ENCODE data around the gene KRTAP5-7.

The KRTAP5-7 gene

DNA sequence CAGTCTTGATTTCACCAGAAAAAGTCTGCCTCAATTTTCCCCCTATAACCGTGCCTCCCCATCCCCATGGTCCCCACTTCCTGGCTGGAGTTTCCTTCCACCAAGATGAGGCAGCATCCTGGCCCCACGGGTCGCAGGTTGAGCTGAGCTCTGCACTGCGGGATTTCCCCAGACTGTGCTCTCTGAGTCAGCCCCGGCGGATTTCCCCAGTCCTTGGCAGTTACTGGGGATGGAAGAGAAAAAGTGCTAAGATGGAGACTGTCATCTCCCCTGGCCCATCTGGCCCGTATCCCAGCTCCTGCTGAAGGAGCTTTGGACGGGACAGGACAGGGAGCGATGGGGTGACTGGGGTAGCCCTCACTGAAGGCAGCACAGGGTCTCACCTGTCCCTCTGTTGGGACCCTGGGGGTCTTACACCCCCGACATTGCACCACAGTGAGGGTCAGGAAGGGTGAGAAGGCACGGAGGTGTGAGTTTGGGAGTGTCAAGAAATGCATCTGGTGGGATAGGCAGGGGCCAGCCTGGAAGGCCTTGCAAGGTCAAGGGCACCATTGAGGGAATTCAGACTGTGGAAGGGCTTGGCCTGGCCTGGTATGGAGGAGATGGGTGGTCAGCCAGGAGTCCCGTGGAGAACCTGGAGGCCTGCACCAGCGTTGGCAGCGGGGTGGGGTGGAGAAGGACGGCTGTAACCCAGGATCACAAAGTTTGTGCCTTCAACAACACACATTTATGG is 37.6 kb upstream of the KRTAP5-7 start:
- DNase-seq (ENCODE audit: low read depth): no peak
- in situ Hi-C loops (cut with HindIII; ENCODE audit: low sequenced_read_pairs): no loop called here
- no peak overlapping the region for H3K4me3 ChIP-seq (ENCODE audit: low read depth, low read length)

DNA sequence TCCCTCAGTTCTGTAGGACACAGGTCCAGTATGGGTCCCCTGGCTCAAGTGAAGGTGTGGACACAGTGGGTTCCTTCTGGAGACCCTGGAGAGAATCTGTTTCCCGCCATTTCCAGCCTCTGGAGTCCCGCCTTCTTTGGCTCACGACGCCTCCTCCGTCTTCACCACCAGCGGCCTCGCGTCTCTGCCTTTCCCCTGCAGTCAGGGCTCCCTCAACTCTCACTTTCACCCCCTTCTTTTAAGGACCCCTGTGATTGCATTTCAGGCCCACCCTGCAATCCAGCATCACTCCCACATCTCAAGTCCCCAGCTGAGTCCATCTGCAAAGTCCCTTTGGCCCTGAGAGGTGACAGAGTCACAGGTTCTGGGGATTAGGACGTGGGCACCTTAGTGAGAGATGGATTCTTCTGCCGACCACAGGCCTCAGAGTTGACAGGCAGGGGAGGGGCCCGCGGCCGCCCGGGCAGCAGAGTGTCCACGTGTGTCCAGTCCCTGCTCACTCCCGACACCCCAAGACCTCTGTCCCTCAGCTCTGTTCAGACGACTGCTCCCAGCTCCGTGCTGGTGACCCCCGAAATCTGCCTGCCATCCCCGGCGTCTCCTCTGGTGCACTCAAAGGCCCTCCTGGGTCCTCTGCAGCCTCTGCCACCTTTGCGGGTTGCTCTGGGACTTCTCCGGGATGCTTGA is 36.9 kb upstream of the KRTAP5-7 start:
- no peak for DNase-seq (ENCODE audit: low read depth)
- H3K4me3 ChIP-seq (ENCODE audit: low read depth, low read length): no peak overlapping the region
- in situ Hi-C loops (cut with HindIII; ENCODE audit: low sequenced_read_pairs): no loop called here
- TF ChIP-seq, protein P1, sequence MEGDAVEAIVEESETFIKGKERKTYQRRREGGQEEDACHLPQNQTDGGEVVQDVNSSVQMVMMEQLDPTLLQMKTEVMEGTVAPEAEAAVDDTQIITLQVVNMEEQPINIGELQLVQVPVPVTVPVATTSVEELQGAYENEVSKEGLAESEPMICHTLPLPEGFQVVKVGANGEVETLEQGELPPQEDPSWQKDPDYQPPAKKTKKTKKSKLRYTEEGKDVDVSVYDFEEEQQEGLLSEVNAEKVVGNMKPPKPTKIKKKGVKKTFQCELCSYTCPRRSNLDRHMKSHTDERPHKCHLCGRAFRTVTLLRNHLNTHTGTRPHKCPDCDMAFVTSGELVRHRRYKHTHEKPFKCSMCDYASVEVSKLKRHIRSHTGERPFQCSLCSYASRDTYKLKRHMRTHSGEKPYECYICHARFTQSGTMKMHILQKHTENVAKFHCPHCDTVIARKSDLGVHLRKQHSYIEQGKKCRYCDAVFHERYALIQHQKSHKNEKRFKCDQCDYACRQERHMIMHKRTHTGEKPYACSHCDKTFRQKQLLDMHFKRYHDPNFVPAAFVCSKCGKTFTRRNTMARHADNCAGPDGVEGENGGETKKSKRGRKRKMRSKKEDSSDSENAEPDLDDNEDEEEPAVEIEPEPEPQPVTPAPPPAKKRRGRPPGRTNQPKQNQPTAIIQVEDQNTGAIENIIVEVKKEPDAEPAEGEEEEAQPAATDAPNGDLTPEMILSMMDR (IDR thresholded peaks at IDR 0.05; ENCODE audit: low read depth, low read length, missing control alignments): no peak

More for the DNA sequence above, 37.6 kb upstream of the KRTAP5-7 start:
- TF ChIP-seq, protein P1 (IDR thresholded peaks at IDR 0.05; ENCODE audit: low read depth, low read length, missing control alignments): no peak

DNA sequence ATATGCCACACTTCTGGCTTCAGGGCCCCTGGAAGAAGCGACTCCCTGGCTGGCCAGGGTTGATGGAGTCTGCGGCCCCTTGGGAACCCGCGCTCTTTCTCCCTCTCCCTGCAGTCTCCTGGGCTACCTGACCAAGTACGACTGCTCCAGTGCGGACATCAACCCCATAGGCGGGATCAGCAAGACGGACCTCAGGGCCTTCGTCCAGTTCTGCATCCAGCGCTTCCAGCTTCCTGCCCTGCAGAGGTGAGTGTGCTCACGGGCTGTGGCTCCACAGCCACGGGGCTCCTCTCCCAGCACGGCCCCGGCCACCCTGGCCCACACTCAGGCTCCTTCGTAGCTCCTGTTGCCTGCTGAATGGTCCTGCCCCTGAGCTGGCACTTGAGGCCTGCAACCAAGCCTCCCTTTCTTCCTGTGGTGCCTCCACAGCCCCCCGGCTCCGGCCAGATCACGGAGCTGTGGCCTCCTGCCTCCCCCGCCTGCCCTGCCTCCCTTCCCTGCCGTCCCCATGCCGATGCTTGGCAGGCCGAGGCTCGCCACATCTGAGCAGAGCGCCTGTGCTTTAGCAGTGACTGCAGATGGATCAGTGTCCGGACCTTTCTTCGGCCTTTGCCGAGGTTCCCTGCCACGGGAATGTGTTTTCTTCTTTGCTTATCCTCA is 36.2 kb upstream of the KRTAP5-7 start:
- DNase-seq (ENCODE audit: low read depth): no peak
- in situ Hi-C loops (cut with HindIII; ENCODE audit: low sequenced_read_pairs): no loop called here
- TF ChIP-seq, protein P1 (IDR thresholded peaks at IDR 0.05; ENCODE audit: low read depth, low read length, missing control alignments): no peak
- no peak overlapping the region for H3K4me3 ChIP-seq (ENCODE audit: low read depth, low read length)

DNA sequence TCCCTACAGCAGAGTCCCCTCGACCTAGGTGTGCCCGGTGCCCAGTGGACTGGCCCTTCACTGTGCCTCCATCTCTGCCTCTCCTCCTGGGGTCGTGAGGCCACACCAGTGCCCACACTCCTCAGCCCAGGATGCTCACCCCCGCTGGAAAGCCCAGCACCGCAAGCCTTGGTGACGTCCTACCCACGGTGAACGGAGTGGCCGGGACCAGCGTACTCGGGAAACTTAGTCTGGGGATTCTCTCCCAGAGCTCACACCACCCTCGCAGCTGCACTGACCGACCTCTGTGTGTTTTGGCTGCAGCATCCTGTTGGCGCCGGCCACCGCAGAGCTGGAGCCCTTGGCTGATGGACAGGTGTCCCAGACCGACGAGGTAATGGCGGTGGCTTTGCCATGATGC is 35.5 kb upstream of the KRTAP5-7 start:
- no peak overlapping the region for H3K4me3 ChIP-seq (ENCODE audit: low read depth, low read length)
- TF ChIP-seq, protein P1 (IDR thresholded peaks at IDR 0.05; ENCODE audit: low read depth, low read length, missing control alignments): no peak
- in situ Hi-C loops (cut with HindIII; ENCODE audit: low sequenced_read_pairs): no loop called here
- DNase-seq (ENCODE audit: low read depth): no peak

DNA sequence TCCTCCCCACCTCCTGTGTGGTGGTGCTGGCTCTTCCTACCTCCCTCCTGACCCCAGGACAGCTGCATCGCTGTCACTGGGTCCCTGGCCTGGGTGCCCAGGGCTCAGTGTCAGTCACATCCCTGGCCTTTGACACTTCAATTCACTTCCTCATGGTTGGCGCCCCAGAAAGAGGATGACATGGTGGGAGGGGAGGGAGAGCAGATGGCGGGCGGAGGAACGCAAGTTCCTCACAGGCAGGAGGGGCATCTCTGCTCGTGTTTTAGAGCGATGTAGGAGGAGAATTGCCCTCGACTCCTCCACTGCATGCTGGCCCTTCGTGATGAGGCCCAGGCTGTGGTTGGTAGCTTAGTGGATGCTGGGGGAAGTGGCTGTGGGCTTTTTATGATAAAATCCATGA is 35.1 kb upstream of the KRTAP5-7 start:
- DNase-seq (ENCODE audit: low read depth): no peak
- in situ Hi-C loops (cut with HindIII; ENCODE audit: low sequenced_read_pairs): no loop called here
- TF ChIP-seq, protein P1 (IDR thresholded peaks at IDR 0.05; ENCODE audit: low read depth, low read length, missing control alignments): no peak
- H3K4me3 ChIP-seq (ENCODE audit: low read depth, low read length): no peak overlapping the region

DNA sequence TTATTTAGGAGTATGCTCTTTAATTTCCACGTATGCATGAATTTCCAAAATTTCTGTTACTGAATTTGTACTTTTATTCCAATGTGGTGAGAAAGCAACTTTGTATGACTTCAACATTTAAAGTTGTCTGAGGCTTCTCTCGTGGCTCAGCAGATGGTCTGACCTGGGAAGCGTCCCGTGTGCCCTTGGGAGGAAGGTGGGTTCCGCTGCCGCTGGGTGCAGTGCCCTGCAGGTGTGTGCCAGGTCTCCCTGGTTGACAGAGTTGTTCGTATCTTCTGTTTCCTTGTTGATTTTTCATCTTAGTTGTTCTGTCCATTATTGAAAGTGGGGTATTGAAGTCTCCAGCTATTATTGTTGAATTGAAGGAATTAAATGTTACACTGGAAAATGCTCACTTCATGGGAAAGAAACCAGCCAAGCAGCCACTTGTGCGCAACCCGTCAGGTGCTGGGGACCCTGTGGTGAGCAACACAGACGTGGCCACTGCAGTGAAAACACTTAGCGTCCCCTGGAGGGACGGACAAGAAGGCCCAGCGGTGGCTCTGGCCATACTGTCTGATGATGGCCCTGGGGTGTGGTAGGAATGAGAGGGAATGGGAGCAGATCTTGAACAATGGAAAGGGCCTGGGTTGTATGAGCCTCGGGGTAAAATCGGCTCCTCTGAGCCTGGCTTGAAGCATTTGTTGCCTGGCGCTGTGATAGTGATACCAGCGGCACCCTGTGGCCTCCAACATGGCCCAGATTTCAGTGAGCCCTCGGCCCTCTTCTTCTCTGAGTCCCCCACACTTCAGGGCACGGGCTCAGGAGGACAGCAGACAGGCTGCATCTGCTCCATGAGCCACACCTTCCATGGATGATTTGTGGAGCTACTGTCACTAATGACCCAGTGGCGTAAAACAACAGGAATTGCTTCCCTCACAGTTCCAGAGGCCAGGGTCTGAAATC is 31.5 kb upstream of the KRTAP5-7 start:
- no peak for DNase-seq (ENCODE audit: low read depth)
- TF ChIP-seq, protein P1 (IDR thresholded peaks at IDR 0.05; ENCODE audit: low read depth, low read length, missing control alignments): no peak
- no peak overlapping the region for H3K4me3 ChIP-seq (ENCODE audit: low read depth, low read length)
- in situ Hi-C loops (cut with HindIII; ENCODE audit: low sequenced_read_pairs): no loop called here
